NOMO-1 treated with DMSO at 0.1 percent for 48 hours (cell line): ENCODE results near the gene PRKCE.
A peak's percentile ranks its signal among the peaks of the same experiment; 100 is the strongest.

ENCODE experiments used
- DNase-seq: peaks from one replicate; lab custom pipeline; 2025; ENCODE audit not compliant: unreplicated experiment; lab: John Stamatoyannopoulos, UW

Gene PRKCE

GRCh38 chr2:46173636-46174250 lies 522.3 kb downstream of the PRKCE start:
- DNase-seq, result no peak

DNA sequence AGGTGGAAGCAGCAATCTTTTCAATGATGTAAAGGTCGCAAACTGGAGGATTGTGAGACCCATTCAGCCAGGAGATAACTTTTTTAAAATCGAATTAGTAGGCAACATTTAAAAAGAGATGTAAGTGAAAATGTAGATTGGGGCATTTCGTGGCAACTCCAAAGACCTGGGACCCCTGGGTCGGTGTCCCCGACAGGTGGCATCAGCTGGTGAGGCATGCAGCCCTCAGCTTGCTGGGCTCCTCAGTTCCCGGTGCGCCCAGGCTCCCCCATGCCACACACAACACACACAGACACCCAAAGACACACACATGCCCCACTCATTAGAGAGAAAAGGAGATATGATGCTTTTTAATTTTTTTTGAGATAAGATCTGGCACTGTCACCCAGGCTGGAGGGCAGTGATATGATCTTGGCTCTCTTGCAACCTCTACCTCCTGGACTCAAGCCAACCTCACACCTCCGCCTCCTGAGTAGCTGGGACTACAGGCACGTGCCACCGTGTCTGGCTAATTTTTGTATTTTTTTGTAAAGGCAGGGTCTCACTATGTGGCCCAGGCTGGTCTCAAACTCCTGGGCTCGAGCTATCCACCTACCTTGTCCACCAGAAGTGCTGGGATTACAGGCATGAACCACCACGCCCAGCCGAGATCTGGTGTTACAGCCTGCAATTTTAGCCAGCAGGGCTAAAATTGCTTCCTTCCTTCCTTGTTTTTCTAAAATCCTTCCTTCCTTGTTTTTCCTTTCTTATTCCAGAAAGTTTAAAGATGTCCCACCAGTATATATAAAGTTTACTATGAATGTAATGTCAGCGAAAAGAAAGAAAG lies 523.1 kb downstream of the PRKCE start:
- DNase-seq, result no peak

DNA sequence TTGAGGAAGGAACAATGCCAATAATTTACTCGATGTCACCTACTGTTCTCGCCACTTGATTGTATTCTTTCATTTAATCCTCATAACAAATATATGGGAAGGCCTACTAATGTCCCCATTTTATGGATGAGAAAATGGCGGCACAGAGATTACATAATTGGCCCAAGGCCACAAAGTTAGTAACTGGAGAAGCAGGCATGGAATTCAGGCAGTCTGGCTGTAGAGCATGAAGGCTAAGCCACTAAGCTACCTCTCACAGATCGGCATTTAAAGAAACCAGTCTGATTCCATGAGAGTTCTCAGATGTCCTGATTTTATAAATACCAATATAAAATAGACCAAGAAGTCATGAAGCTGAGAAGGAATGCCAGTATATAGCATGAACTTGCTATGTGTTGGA lies 523.9 kb downstream of the PRKCE start:
- no peak for DNase-seq

DNA sequence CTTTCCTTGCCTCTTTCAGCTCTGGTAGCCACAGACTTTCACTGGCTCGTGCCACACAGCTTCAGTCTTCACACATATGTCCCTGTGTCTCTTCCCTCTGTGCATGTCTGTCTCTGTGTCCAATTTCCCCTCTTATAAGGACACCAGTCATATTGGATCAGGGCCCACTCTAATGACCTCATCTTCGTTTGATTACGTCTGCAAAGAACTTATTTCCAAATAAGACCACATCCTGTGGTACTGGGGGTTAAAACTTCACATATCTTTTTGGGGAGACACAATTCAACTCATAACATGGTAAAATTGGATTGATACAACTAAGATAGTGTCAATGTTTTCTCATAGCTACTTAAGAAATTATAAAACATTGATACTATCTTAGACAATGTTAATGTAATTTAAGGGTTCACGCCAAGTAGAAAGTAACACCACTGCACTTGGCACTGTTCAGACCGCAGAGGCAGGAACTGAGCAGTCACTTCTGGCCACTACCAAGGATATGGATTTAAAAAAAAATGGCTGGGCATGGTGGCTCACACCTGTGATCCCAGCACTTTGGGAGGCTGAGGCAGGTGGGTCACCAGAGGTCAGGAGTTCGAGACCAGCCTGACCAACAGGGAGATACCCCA lies 526.1 kb downstream of the PRKCE start:
- DNase-seq, result no peak

DNA sequence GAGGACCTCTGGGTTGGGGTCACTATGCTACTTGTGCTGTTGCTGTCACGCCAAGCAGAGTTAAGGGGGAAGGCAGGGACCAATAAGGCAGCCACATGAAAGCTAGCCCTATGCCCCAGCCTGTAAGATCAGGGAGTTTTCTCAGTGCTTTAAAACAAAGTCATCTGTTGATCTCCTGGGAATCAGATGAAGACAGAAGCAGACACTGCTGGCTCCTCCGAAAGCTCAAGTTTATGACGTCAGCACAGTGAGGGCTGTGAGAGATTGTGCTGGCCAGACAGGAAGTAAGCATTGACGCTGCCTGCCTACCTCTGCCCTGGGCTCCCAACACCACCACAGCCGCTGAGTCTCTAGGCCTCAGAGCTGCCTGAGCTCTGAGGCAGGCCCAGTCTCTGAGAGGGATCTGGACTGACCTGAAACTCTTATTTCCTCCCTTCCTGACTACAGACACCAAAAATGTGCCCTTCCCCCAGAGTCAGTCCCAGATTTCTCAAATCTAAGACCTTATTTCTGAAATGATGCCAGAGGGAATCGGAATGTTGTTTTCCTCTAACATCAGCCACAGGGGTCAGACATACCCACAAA lies 527.7 kb downstream of the PRKCE start:
- peak; percentile 28 for DNase-seq

GRCh38 chr2:46180189-46180588 lies 528.7 kb downstream of the PRKCE start:
- DNase-seq, result no peak

- no peak for DNase-seq
Measured at GRCh38 chr2:46181306-46181705, 529.8 kb downstream of the PRKCE start.

DNA sequence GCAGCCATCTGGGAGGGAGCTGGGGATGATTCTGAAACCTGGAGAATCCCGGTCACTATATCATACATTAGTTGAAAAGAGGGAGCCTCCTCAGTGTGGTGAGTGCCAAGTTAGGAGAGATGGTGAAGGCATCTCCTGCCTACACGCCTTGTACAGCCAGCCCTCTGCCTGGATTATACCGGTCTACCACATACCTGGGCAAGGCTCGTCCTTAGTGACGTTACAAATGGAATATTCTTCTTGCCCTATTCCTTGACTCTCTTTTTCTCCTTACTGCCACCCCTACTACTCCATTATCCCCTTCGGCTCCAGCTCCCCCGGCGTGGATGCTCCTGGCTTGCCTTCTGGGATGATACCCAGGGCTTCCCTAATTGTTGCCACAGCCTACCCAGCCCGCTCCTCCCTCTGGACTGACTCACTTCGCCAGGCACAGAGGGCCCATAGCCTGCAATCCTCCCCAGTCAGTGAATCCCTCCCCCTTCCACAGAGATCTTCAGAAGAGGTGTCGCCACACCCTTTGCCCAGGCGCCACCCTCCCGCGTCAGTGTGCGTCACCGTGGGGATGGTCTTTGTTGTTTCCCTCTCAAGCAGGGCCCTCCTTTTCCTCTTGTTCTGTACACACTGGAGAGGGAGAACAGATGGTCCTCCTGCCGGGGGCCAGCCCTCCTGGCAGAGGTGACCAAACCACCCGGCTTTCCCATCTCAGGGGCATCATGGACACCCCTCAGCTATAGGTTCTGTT lies 530.5 kb downstream of the PRKCE start:
- no peak for DNase-seq

- no peak for DNase-seq
Measured at GRCh38 chr2:46183426-46183825, 532.0 kb downstream of the PRKCE start.

DNA sequence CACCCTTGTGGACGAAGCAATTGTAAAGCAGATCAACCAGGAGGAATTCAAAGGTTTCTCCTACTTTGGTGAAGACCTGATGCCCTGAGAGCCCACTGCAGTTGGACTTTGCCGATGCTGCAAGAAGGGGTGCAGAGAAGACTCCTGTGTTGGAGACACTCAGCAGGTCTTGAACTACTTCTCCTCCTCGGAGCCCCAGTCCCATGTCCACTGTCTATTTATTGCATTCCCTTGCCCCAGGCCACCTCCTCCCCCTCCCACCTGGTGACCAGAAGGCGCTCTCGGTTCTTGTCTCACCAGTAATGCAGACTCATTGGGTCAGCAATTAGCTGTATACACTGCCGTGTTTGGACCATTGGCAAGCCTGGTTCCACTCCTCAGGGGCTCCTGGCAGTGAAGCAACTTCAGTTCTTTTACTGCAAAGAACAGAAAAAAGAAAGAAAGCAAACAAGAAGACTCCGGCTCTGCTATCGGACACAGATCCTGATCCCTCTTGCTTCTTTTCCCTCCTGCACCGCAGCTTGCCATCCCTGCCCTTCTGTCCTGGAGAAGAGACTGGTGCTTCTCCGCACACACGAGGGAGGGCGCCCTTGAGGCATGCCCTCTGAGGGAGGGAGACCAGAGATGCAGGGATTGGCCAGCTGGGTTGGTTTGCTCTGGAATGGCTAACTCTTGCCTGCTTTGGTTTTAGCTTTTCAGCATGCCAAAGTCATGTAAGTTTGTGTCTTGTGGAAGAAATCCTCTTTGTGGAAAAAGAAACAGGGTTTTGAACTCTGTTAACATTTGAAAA lies 533.5 kb downstream of the PRKCE start:
- no peak for DNase-seq

- peak; percentile 85 for DNase-seq
Measured at GRCh38 chr2:46187112-46187618, 535.7 kb downstream of the PRKCE start.

DNA sequence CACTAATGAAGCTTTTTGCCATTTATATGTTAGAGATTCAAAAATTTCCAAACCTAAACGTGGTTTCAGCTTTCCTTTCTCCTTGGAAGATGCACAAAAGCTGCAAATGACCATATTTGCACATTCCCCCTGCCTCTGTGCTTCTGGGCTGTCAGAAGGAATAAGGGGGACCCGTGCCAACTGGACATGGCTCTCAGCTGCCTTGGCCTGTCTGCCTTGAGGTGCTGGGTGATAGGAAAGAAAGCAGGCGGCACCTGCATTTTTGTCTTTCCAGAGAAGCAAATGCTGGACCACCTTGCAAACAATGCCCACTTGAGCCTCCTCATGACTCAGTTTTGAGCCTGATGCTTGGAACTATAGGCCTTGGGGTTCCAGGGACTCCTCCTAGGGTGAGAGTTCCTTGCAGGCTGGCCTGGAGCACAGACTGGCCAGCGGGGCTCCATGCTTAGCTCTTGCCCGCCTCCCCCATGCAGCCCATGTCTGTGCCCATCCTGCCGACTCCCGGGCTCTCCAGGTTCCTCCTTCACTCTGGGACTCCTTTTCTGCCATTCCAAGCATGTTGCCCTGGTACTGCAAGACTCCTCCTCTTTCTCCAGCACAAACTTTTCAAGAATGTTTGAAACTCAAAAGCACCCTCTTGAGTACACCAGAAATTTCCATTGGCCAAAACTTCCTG lies 536.7 kb downstream of the PRKCE start:
- DNase-seq, result no peak

DNA sequence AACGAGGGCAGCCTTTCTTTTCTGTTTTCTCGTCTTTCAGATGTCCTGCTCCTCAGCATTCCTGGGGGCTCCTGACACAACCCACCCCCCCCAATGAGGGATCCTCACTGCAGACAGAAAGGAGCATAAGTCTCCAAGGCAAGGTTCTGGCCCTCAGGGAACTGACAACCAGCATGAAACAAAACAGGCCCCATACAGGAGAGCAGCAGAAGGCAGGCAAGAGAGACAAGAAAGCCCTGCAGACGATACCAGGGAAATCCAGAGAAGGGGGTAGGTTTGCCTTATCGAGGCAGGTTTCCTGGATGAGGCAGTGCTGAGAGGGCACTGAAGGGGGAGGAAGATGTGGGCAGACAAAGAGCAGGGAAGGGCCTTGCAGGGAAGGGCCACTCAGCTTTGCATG lies 541.9 kb downstream of the PRKCE start:
- DNase-seq, result no peak

DNA sequence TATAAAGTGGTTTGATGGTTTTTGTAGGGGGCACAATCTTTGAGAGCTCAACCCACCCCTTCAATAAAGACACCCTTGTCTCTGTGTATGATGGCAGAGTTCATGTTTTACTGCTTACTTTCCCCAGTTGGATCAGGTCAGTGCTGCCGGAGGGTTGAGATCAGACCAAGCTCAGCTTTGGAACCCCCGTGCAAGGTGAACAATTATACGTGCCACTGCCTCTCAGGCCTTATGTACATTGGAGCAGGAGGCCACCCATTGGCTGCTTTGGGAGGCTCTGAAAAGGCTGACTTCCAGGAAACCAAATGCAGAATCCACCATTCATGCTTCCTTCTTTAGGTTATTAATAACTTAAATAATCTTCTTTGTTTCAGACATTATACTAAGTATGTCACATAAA lies 542.4 kb downstream of the PRKCE start:
- DNase-seq, result no peak

- no peak for DNase-seq
Measured at GRCh38 chr2:46194856-46195255, 543.4 kb downstream of the PRKCE start.

DNA sequence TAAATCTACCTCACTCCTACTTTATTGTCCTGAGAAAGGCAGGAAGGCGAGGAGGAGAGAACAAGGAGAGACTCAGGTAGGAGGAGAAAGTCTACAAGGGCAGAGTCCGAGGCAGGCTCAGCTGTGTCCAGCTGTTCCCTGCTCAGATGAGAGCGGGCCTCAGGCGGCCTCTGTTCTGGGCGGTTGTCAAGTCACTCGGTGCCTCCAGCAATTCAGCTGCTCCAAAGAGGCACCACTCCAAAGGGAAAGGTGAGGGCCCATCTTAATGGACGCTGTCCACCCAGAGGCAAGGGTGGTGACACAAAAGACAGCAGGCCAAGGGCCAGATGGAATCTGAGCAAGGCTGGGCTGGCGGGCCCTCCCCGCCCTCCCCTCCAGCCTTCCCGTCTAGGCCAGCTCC lies 544.3 kb downstream of the PRKCE start:
- DNase-seq, result no peak

GRCh38 chr2:46196871-46197462 lies 545.5 kb downstream of the PRKCE start:
- DNase-seq, result no peak

GRCh38 chr2:46197672-46198071 lies 546.2 kb downstream of the PRKCE start:
- DNase-seq, result no peak

- DNase-seq, result no peak
Measured at GRCh38 chr2:46198164-46198883, 546.8 kb downstream of the PRKCE start.
